Central memory CD8-positive, alpha-beta T cell (primary cell): Measurements from ENCODE around the gene RDH16.
"Not testable (repeated sequence)": the region's sequence is repeated elsewhere in the genome, so short reads cannot be mapped to it uniquely, and the experiment has no call there.

Experiments
- ATAC-seq: fragments of 150-1000 bp; cut with Tn5 transposase; replicated peaks from 2 replicates; pipeline ENCODE4 v1.10.0; 2022; ENCODE audit warnings: mild to moderate bottlenecking, moderate FRiP score, moderate number of reproducible peaks; ENCODE audit not compliant: poor library complexity, severe bottlenecking; ENCODE audit errors: extremely low read depth
- DNase-seq, 2 donors: peaks; one replicate each; pipeline ENCODE4 v3.0.0; 2021; ENCODE audit warnings: low spot score in 2 of 2
- H3K27ac Mint-ChIP-seq: one replicate; pipeline ENCODE4 v1.8.0; 2022; ENCODE audit warnings: low read depth, mild to moderate bottlenecking, moderate library complexity, mixed read lengths
- H3K27me3 Mint-ChIP-seq: one replicate; pipeline ENCODE4 v1.8.0; 2022; ENCODE audit warnings: mixed read lengths
- H3K36me3 Mint-ChIP-seq: one replicate; pipeline ENCODE4 v1.8.0; 2022; ENCODE audit warnings: mild to moderate bottlenecking, moderate library complexity, mixed read lengths; ENCODE audit not compliant: insufficient read depth
- H3K4me1 Mint-ChIP-seq: one replicate; pipeline ENCODE4 v1.8.0; 2022; ENCODE audit warnings: mixed read lengths
- H3K4me3 Mint-ChIP-seq: one replicate; pipeline ENCODE4 v1.8.0; 2022; ENCODE audit warnings: mild to moderate bottlenecking, moderate library complexity, mixed read lengths
- H3K9me3 Mint-ChIP-seq: one replicate; pipeline ENCODE4 v1.8.0; 2022; ENCODE audit warnings: mixed read lengths

The RDH16 gene

GRCh38 chr12:56995930-56996496 lies 38.6 kb upstream of the RDH16 start:
- H3K27ac Mint-ChIP-seq: peak overlapping the region; percentile 6
- peak in 1 of 2 donors; percentile 11 for DNase-seq

GRCh38 chr12:56995201-56995929 lies 38.0 kb upstream of the RDH16 start:
- H3K4me1 Mint-ChIP-seq: peaks cover 31% of the 10 kb centered on the region
- no peak overlapping the region for H3K27ac Mint-ChIP-seq
- no peak for ATAC-seq
- H3K9me3 Mint-ChIP-seq: no peaks in the 10 kb centered on the region
- no peaks in the 10 kb centered on the region for H3K27me3 Mint-ChIP-seq
- DNase-seq: peak in 1 of 2 donors; percentile 10
- no peak overlapping the region for H3K4me3 Mint-ChIP-seq
- H3K36me3 Mint-ChIP-seq: peaks cover 4% of the 10 kb centered on the region

More at GRCh38 chr12:56995930-56996496, 38.6 kb upstream of the RDH16 start:
- no peak overlapping the region for H3K4me3 Mint-ChIP-seq
- H3K36me3 Mint-ChIP-seq: peaks cover 4% of the 10 kb centered on the region
- H3K9me3 Mint-ChIP-seq: no peaks in the 10 kb centered on the region
- no peaks in the 10 kb centered on the region for H3K27me3 Mint-ChIP-seq
- peaks cover 34% of the 10 kb centered on the region for H3K4me1 Mint-ChIP-seq
- no peak for ATAC-seq

DNA sequence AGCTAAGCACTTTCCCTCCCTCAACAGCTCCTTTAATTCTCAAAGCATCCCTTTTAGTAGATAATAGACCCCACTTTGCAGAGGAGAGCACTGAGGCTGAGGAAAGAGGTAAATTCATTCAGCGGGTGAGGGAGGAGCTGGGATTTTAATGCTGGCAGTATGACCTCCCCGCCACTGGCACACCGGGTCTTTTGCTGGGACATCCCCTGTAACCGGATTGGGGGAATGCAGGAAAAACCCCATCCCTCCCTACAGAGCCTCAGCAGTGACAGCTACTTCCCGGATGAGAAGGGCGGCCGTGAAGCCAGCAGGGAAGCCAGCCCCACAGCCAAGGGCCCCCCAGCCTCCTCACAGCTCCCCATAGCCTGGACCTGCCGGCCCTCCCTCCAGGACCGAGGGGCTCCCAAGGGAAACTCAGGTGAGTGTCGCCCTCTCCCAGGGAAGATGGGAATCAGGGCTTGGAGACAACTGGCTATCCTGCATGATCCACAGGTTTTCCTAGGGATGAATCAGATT lies 36.9 kb upstream of the RDH16 start:
- Mint-ChIP-seq H3K27ac (no peak overlapping the region), H3K27me3 (no peaks in the 10 kb centered on the region)

GRCh38 chr12:56993346-56993745 lies 35.9 kb upstream of the RDH16 start:
- no peak overlapping the region for H3K27ac Mint-ChIP-seq
- DNase-seq (peak in 1 of 2 donors; percentile 6), ATAC-seq (no peak)
- peaks cover 4% of the 10 kb centered on the region for H3K36me3 Mint-ChIP-seq
- no peaks in the 10 kb centered on the region for H3K27me3 Mint-ChIP-seq
- no peak overlapping the region for H3K4me3 Mint-ChIP-seq
- H3K4me1 Mint-ChIP-seq: peaks cover 12% of the 10 kb centered on the region
- no peaks in the 10 kb centered on the region for H3K9me3 Mint-ChIP-seq

More for the DNA sequence above, 36.9 kb upstream of the RDH16 start:
- Mint-ChIP-seq H3K4me3 (no peak overlapping the region), H3K36me3 (peaks cover 4% of the 10 kb centered on the region), H3K4me1 (peaks cover 21% of the 10 kb centered on the region), H3K9me3 (no peaks in the 10 kb centered on the region)
- peak in 1 of 2 donors; percentile 2 for DNase-seq
- ATAC-seq: no peak

- H3K4me1 Mint-ChIP-seq: peaks cover 13% of the 10 kb centered on the region
- no peaks in the 10 kb centered on the region for H3K27me3 Mint-ChIP-seq
- H3K4me3 Mint-ChIP-seq: no peak overlapping the region
- ATAC-seq (no peak), DNase-seq (no peak)
- peaks cover 8% of the 10 kb centered on the region for H3K36me3 Mint-ChIP-seq
- no peaks in the 10 kb centered on the region for H3K9me3 Mint-ChIP-seq
- H3K27ac Mint-ChIP-seq: no peak overlapping the region
Measured at GRCh38 chr12:56991319-56992246, 34.2 kb upstream of the RDH16 start.

DNA sequence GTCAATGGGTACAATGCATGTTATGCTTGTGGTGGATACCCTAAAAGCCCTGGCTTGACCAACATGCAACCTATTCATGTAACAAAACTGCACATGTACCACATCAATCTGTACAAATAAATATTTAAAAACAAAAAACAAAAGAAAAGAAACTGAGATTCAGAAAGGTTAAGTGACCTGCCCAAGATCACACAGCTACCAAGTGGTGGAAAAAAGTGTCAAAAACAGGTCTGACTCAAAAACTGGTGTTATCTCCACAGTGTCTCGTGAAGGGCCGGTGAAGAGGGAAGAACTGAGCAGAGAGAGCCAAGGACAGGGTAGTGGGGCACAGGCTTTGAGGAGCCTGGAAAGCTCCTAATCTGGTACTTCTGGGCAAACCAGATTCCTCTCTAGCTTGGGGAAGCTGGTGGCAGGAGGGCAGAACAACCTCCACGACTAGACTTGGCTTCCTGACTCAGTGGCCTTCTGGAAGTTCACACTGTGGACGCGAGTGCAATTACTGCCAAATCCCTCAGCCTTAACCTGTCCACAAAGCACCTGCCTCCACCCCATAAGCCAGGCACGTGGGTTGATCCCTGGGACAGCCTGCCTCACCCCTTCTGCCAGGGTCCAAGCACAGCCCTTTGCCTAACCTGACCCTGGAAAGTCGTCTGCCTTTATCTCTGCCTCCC lies 33.4 kb upstream of the RDH16 start:
- no peak overlapping the region for H3K27ac Mint-ChIP-seq
- H3K36me3 Mint-ChIP-seq: peaks cover 7% of the 10 kb centered on the region
- no peaks in the 10 kb centered on the region for H3K9me3 Mint-ChIP-seq
- DNase-seq (peak in 1 of 2 donors; percentile 5), ATAC-seq (no peak)
- peaks cover 6% of the 10 kb centered on the region for H3K4me1 Mint-ChIP-seq
- no peak overlapping the region for H3K4me3 Mint-ChIP-seq
- H3K27me3 Mint-ChIP-seq: no peaks in the 10 kb centered on the region

DNA sequence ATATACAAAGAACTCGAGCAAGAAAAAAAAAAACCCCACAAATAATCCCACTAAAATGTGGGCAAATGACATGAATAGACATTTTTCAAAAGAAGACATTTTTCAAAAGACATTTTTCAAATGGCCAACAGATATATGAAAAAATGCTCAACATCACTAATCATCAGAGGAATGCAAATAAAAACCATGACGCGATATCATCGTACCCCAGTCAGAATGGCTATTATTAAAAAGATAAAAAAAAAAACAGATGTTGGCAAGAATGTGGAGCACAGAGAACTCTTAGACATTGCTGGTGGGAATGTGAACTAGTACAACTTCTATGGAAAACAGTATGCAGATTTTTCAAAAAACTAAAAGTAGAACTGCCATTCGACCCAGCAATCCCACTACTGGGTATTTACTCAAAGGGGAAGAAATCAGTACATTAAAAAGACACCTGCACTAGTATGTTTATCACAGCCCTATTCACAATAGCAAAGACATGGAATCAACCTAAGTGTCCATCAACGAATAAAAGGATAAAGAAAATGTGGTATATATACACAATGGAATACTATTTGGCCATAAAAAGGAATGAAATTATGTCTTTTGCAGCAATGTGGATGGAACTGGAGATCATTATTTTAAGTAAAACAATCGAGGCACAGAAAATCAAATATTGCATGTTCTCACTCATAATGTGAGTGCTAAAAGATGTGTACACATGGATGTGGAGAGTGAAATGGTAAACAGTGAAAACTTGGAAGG lies 32.6 kb upstream of the RDH16 start:
- no peak overlapping the region for H3K27ac Mint-ChIP-seq
- H3K4me3 Mint-ChIP-seq: no peak overlapping the region
- no peak for DNase-seq
- ATAC-seq: no peak
- H3K4me1 Mint-ChIP-seq: peaks cover 5% of the 10 kb centered on the region
- peaks cover 6% of the 10 kb centered on the region for H3K36me3 Mint-ChIP-seq
- H3K27me3 Mint-ChIP-seq: no peaks in the 10 kb centered on the region
- H3K9me3 Mint-ChIP-seq: no peaks in the 10 kb centered on the region

GRCh38 chr12:56988207-56988739 lies 30.9 kb upstream of the RDH16 start:
- peaks cover 4% of the 10 kb centered on the region for H3K36me3 Mint-ChIP-seq
- no peaks in the 10 kb centered on the region for H3K9me3 Mint-ChIP-seq
- ATAC-seq (no peak), DNase-seq (peak in 1 of 2 donors; percentile 7)
- no peaks in the 10 kb centered on the region for H3K27me3 Mint-ChIP-seq
- no peak overlapping the region for H3K4me3 Mint-ChIP-seq
- H3K27ac Mint-ChIP-seq: no peak overlapping the region
- peaks cover 5% of the 10 kb centered on the region for H3K4me1 Mint-ChIP-seq

DNA sequence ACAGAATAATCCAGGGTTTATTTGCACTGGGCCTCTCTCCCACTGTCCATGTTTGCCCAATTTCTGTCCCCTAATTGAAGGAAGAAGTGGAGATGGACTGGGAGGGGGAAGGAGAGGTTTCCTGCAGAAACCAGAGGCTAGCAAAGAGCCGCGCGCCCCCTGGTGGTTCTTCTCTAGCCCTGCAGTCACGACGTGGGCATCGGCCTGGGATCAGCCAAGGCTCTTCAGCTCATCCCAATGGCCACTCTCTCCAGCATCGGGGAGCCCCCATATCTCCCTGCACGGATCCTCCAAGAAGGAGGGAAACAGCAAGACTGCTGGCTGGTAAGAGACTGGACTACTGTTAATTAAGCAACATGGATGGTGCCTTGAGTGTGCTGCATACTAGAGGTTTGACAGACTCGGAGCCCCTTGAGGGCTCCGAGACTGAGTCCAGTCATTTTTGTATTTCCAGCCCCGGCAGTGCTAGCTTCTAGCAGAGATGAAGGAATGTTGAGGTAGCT lies 30.2 kb upstream of the RDH16 start:
- no peak for ATAC-seq
- DNase-seq: peak; percentile 55 to 67
- peaks cover 4% of the 10 kb centered on the region for H3K36me3 Mint-ChIP-seq
- H3K9me3 Mint-ChIP-seq: no peaks in the 10 kb centered on the region
- H3K27ac Mint-ChIP-seq: no peak overlapping the region
- peaks cover 5% of the 10 kb centered on the region for H3K4me1 Mint-ChIP-seq
- H3K4me3 Mint-ChIP-seq: peak overlapping the region; percentile 18
- H3K27me3 Mint-ChIP-seq: no peaks in the 10 kb centered on the region

GRCh38 chr12:56987011-56987410 lies 29.6 kb upstream of the RDH16 start:
- H3K4me1 Mint-ChIP-seq: peaks cover 5% of the 10 kb centered on the region

DNA sequence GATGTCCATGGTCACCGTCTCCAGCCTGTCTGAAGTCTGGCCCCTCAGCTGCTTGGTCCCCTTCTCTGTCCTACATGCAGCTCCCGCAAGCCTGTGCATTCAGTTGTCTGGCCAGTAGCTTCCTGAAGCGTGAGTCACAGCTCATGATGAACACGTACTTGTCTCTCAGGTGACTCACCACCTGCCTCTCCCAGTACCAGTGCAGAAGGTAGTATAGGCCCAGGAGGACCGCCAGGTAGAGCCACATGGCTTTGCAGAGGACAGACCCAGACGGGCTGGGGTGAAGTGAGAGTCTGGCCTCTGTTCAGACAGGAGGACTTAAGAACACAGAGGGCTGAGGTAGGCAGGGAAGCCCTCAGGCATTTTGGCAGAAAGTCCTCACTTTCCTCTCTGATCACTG lies 28.3 kb upstream of the RDH16 start:
- H3K36me3 Mint-ChIP-seq, ATAC-seq, H3K4me3 Mint-ChIP-seq, H3K4me1 Mint-ChIP-seq, H3K27me3 Mint-ChIP-seq, DNase-seq, H3K27ac Mint-ChIP-seq, H3K9me3 Mint-ChIP-seq: not testable (repeated sequence)

More at GRCh38 chr12:56987011-56987410, 29.6 kb upstream of the RDH16 start:
- Mint-ChIP-seq H3K27ac (no peak overlapping the region), H3K9me3 (no peaks in the 10 kb centered on the region), H3K4me3 (peak overlapping the region; percentile 18), H3K27me3 (no peaks in the 10 kb centered on the region), H3K36me3 (peaks cover 4% of the 10 kb centered on the region)
- DNase-seq: peak in 1 of 2 donors; percentile 11
- no peak for ATAC-seq
